GM12872 (cell line): Measurements from ENCODE around the gene OR10AD1.

ENCODE experiments used
- TF ChIP-seq, protein P1 (sequence below): IDR thresholded peaks from 3 replicates; pipeline ENCODE4 v1.5.1; 2011; ENCODE audit warnings: low read depth, mild to moderate bottlenecking, low read length, moderate library complexity; ENCODE audit not compliant: insufficient read depth

OR10AD1 gene

DNA sequence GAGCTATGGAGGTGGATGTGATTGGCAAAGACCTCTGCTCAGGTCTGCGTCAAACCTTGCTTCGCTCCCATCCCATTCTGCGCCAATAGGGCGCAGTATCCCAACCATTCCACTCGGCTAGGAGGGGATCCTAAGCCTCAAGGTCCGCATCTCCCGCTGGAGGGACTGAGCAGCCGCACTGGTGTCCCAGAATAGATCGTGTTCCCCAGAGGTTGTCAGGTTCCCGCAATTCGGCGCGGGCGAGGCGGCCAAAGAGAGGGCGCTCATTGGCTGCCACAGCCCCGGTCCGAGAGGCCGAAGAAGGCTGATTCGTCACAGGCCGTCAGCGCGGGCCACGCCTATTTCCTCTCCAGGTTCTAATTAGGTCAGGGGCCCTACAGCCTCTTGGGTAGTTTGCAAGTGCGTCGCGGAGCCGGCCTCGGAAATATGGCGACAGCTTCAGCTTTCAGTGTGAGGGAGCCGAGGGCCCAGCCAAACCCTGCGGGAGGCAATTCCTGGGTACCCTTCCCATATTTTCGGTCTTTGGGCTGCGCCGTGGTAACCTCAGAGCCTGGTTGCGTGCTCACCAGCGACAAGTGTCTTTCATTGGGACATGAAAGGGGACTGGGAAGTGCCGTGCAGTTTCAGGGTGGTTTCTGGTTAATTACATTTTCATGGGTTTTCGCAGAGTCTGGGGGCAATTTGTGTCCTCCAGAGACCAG is 5.0 kb downstream of the OR10AD1 start:
- TF ChIP-seq, protein P1, sequence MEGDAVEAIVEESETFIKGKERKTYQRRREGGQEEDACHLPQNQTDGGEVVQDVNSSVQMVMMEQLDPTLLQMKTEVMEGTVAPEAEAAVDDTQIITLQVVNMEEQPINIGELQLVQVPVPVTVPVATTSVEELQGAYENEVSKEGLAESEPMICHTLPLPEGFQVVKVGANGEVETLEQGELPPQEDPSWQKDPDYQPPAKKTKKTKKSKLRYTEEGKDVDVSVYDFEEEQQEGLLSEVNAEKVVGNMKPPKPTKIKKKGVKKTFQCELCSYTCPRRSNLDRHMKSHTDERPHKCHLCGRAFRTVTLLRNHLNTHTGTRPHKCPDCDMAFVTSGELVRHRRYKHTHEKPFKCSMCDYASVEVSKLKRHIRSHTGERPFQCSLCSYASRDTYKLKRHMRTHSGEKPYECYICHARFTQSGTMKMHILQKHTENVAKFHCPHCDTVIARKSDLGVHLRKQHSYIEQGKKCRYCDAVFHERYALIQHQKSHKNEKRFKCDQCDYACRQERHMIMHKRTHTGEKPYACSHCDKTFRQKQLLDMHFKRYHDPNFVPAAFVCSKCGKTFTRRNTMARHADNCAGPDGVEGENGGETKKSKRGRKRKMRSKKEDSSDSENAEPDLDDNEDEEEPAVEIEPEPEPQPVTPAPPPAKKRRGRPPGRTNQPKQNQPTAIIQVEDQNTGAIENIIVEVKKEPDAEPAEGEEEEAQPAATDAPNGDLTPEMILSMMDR = no peak

DNA sequence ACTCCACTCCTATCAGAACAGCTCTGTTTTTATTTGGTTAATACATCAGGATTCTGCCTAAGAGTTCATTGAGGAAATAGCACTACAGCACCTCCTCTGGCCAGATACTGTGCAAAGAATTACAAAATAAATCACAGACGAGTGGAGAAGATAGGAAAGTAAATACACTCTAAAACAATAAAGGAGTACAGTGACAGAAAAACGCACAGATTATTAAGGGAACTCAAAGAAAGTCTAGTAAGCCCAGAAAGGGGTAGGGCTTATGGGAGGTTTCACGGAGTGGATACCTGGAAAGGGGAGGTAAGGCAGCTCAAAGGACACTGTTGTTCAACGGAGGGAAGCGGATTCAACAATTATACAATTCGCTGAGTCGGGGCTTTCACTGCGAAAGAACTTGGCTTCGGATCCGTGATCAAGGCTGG is 5.5 kb downstream of the OR10AD1 start:
- TF ChIP-seq, protein P1 = peak; percentile 49

DNA sequence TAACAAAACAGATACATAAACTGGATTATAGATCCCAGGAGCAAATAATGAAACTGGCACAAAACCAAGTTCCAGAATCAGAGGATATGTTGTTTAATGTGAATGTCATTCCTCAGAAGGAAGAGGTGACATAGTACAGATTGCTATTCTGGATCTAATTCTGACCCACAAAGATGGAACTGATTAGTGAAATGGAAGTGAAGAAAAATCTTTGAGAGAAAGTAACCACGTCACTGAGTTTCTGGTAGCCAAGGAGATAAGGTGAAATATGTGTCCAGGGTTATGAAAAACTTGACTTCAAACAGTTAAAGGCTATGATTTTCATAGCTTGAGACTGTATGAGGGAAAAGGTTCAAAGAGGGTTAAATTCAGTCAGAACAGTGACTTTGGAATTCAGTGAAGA is 8.3 kb downstream of the OR10AD1 start:
- TF ChIP-seq, protein P1 = no peak

DNA sequence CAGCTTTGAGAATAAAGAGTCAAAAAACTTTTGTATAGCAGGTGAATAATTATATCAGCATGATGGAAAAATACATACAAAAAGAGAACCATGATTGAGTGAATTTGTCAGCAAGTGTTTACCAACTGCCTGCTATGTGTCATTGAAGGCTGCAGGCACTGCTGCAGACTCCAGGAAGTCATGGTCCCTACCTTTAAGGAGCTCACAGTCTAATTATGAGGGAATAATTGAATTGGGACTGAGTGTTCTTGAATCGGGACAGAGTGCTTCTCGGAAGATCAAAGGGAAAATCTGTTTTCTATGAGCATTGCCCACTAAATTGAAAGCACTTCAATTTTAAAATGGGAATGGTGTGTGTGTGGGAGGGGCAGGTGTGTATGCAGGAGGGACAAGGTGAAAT is 9.5 kb downstream of the OR10AD1 start:
- TF ChIP-seq, protein P1 = no peak

DNA sequence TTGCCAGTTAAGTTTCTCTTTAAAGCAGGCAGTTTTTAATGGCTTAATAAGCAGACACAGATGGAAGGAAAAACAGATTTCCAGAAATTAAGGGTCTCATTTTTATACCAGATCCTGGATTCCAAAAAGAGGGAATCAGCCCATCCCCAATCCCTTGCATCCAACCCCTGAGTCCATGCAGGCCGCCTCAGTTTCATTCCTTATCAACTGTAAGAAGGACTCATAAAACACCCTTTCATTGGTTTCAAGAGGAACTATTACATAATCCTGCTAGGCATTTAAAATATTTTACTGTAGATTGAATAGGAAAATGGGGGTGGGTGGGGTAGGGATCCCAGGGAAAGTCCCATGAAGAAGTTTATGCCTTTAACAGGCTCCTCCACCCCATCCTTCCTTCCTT is 10.2 kb downstream of the OR10AD1 start:
- TF ChIP-seq, protein P1 = no peak

DNA sequence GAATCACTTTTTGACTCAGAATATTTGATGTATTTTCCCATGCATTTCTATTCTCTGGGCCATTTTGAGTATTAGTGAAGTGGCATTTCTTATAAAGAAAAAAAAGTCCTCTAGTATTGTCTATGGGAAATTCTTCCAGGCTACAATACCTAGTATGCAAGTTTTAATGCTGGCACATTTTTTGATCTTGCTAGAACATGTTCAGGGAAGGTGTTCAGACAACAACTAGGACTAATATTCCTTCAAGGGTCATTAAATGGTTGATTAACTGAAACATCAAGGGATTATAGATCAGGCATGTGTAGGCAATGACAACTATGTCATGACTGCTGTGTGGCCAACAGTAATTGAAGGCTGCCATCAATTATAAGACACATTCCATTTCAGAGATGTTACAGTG is 12.0 kb downstream of the OR10AD1 start:
- TF ChIP-seq, protein P1 = no peak

DNA sequence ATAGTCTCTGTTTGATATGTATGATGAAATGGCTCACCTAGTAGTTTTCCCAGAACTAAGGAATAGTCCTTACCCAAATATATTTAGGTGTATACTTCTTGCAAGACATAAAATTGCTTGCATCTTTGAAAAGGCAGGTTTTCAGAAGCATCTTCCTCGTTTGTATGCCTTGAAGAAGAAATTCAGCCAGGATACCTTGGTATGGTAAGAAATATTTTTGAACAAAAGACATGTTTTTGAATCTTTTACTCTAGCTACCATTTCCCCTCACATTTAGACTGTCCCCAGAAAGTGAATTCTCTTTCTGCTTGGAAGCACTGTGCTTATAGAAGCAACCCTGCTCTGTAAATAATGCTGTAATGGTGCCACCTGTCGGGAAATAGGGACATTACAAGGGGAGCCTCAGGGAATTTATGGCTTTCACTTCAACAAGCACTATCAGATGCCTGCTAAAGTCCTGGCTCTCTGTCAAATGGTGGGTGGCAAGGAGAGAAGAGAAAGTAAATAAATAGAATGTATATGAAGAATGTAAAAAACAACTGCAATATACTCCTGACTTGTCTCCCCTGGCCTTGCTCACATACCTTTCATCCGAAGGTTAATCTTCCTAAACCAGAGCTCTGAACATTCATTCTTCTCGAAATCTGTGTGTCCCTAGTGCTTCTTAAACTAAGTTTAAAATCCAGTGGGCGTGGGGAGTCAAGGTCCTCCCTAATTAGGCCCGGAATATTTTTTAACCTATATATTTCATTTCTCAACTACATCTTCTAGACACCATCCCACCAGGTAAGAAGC is 13.6 kb downstream of the OR10AD1 start:
- TF ChIP-seq, protein P1 = peak; percentile 83
